IPS-NIHi7 (cell line): ENCODE data around the gene MPC1L.

ENCODE experiments used
- DNase-seq: peaks from one replicate; pipeline ENCODE4 v3.0.0; 2012; ENCODE audit warnings: mixed read lengths; ENCODE audit errors: extremely low spot score

The MPC1L gene

DNA sequence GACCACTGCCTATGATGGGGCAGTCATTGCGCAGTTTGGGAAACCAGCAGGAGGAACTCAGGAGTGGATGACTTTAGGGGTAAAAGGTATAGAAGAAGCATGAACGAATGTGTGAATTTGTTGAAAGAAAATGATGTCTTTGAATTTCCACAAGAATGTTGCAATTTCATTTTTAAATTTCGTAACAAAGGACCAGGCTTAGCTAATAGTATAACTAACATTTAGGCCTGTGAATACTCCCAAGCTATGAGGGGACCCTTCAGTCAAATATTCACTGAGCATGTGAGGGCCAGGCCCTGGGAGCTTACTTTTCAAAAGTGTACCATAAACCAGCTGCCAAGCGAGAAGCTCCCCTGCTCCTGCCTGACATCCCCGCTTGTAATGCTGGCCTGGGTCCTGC is 5.3 kb downstream of the MPC1L start:
- DNase-seq: no peak

DNA sequence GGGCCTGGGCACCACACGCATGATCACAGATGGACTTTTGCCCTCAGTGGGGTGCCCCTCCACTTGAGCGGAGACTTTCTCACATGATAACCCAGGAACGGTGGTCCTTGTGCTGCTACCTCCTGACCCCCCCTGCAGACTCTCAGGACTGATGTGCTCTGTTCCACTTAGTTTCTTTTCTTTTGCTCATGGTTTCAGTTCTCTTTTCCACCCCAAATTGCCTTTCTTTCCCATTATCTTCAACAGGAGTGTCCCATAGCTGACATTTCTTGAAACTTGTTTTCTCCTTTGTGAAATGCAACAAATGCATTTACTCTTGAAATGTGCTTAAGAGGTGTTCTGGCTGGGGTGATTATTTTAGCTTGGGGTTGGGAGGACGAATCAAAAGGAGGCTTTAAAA is 9.0 kb downstream of the MPC1L start:
- no peak for DNase-seq

DNA sequence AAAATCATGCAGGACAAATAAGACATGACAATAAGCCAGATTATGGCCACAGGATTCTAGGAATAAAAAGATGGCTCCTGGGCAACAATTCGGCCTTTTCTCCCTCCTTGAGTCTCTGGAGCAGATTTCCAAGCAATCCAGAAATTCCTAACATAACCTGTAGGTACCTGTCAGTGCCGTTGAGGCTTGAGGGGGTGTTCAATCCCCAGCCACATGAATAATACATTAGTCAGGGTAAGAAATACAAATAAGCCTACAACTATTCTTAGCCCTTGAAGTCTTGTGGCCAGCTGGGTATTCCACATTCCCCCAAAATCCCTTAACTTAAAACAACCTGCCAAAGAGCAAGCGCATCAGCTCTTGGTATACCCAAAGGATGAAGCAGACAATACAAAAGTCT is 14.5 kb downstream of the MPC1L start:
- no peak for DNase-seq

DNA sequence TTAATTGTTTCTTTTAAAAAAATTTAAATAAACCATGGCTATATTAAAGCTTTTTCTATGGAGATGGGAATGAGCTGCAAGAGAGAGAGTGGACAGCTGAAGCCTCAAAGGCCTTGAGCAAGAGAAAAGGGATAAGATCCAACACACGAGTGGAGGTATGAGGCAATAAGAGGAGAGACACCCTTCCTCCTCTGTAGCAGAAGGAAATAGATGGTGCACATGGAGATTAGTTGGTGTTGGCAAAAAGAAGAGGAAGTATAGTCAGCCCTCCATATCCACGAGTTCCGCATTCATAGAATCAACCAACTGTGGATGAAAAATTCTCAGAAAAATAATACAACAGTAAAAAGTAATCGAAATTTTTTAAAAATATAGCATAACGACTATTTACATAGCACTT is 20.9 kb downstream of the MPC1L start:
- no peak for DNase-seq

DNA sequence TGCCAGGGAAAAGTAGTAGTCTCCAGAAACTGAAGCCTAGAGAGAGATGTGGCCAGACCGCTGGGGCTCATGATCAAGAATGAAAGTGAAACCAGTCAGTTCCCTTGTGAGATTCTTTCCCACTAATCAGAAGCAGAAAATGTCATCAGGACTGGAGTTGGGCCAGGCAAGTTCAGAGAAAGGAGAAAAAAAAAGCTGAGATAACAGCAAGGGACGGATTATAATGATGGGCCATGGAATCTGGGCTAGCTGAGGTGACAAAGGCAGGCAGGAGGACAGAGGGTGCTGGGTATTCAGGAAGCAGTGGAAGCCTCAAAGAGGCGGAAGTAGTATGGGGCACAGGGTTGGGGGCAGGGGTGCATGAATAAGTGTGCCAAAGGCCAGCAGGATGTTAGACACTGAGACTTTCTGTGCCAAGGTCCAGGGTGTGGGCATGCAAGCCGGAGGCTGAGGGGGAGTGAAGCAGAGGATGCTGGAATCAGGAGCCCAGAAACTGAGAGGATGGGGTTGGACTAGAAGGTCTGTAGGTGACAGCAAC is 21.7 kb downstream of the MPC1L start:
- no peak for DNase-seq

DNA sequence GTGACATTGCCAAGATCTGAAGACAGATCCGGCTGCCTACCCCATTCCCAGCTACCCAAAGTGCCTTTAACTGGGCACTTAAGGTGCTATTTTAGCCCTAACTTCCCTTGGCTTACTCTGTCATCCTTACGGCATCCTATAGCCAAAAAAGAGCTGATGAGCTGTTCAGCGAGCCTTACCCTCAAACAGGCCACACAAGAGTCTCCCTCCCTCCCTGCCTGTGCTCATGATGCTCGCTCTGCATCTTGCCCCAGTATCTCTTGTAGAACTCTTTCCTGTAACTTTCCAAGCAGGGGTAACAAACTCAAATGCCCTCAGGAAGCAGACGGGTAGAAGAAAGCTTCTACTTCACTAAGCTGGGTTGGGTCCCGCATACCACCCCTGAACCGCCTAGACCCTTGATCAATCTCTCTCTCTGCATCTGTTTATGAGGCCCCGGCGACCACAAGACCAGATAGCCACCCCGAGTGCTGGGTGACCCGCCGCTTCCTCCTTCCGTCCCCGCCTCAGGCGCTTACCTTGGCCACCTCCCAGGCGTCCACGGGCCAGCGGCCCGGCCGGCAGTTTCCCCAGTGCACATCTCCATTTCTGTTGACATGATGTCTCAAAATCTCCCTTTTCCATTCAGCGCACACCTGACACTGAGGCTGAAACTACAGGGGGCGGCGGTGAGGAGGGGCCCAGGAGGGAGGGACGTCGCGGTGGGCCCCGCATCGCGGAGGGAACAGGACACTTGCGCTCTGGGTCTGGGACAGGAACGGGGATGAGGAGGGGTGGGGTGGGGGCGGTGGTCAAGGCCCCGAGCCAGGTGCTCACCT is 23.5 kb downstream of the MPC1L start:
- DNase-seq: peak; percentile 32

DNA sequence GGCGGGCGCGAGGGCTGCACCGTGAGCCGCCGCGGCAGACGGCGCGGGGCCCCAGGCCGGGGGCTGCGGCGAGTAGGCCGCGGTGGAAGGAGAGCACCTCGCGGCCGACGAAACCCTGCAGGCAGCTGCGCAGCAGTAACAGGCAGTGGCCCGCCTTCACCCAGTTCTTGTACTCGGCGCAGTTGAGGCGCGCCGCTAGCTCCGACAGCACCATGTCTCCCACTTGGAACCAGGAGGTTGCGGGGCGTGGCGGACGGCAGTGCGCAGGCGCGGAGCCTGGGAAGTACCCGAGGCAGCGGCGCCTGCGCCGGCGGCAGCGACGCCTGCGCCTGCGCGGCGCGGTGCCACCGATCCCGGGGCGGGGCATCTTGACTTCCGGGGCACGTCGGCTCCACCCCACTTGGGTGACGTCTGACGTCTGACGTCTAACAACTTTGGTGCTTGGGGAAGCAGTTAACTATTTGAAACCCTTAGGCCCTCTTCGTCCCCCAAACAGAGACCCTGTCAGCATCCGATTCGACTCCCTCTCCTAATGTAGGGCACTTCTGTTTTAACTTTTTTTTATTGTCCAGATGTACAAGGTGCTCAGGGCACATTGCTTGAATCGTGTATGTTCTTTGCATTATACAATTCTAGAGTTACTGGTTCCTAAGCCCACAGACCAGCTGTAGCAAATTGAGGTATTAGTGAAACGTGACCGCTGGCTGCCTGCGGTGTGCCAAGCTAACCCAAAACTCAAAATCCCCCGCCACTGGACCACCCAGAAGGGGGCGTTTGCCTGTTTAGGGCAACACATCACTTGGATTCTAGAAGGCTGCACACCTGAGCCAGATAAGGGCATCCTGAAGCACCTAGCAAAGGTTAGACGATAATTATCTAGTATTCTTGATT is 24.3 kb downstream of the MPC1L start, which contains the start of gene CXorf38:
CXorf38 (minus strand) TSS at position 255 of the 891 bp plus-strand sequence; CDS start at position 214, 41 bp downstream.
- DNase-seq: peak; percentile 87

DNA sequence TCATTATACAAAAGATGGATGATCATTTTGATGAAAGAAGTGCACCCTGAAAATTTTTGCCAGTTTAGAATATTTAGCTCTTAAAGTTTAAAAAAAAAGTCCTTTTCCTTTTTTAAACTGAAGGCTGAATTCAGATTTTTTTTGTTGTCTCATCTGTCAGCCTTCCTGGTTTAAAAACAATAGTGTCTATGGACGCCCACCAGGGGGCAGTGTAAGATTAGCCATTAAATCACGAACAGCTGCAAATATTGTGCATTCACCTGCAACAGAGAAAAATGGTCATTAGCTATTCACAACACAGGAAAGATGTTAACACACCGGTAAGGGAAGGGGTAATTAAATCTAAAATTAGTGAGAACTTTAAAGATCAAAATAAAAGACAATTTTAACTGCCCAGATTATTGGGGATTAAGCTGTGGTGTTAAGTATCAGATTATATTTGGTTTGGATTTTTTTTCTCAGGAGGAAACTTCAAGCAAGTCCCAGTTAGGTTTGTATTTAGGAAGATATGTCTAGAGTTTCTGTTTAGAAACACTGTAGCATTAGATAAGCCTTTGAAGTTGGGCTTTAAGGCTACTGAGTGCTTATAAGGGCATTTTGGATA is 28.5 kb downstream of the MPC1L start:
- peak; percentile 22 for DNase-seq

DNA sequence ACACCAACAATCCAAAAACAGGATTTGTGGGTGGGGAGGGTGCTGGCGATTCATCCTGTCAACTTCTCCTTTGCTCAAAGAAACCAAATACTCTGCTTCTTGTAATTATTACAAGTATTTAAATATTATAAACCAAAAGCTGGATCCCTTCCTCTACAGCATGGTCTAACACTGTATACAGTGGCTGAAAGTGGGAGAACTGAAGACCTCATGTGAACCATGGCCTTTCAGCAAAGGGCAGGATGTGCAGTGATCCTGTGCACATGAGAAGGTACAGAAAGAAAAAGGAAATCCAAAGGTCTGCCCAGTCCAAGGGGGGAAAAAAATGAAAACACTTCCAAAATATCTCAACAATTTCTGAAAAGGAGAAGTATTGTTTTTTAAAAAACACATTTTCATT is 29.4 kb downstream of the MPC1L start:
- DNase-seq: no peak

DNA sequence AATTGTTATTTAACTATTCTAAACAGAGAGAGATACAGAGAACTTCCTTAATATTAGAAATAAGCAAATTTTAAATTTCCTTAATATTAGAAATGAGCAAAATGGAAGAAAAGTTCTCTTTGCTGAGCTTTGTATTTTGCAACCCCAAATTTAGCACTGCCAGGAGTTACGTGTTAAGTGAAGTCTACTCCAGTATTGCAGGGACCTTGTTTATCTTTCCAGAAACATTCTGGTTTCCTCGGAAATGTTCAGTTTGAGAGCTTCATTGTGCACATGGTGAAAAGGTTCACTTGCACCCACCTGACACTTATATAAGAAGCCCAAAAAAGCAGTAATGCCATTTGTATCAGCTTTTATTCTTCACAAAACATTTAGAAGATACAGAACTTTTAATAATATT is 30.3 kb downstream of the MPC1L start:
- no peak for DNase-seq

DNA sequence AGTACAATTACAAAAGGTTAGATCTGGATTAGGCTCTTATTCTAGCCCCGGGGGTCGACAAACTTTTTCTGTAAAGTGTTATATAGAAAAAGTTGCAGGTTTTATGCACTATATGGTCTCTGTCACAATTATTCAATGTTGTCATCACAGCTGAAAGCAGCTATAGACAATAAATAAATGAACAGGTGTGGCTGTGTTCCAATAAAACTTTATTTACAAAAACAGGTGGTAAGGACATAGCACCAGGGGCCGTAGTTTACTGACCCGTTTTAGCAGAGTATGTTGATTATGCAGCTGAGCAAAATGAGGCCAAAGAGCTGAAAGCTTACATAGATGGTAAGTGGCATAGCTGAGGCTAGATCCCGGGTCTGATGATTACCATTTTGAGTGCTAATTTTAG is 37.2 kb downstream of the MPC1L start:
- DNase-seq: no peak

DNA sequence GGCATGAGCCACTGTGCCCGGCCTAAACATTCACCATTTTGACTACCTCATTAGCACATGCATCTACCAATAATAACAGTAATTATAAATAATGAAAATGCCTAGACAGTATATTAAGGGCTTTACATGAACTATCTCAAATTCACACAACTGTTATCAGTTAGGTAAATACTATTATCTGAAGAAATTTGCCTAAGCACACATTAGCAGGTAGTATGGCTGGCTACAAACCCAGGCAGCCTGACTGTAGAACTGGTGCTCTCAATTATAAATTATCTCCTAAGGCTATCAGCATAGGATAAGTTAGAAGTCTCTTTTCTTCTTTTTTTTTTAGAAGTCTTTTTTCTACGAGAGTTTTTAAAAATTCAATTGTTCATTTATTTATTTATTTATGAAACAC is 38.3 kb downstream of the MPC1L start:
- DNase-seq: no peak

DNA sequence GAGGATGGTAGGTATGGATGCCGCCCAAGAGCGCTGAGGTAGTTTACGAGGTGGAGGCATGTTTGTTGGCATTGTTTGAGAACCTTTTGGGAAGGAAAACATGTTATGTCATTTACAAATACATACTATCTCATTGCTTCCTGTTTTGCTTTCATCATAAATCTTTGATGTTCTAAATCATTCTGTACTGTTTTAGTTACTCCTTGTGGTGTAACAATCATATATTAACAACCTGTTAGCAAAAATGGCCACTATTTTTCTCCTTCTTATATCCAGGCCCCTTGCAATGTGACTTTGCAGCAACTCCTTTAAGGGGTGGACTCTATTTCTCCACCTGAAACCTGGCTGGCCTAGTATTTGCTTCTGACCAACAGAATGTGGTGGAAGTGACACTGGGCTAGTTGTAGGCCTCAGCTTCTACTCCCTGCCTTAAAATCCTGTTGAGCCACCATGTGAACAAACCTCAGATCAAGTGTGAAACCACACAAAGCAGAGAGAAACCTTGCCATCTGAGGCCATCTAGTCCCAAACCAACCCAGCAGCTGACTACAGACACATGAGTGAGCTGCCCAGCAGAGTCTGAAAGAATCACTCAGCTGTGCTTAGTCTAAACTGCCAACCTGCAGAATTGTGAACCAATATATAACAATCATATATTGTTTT is 40.0 kb downstream of the MPC1L start:
- DNase-seq: no peak

DNA sequence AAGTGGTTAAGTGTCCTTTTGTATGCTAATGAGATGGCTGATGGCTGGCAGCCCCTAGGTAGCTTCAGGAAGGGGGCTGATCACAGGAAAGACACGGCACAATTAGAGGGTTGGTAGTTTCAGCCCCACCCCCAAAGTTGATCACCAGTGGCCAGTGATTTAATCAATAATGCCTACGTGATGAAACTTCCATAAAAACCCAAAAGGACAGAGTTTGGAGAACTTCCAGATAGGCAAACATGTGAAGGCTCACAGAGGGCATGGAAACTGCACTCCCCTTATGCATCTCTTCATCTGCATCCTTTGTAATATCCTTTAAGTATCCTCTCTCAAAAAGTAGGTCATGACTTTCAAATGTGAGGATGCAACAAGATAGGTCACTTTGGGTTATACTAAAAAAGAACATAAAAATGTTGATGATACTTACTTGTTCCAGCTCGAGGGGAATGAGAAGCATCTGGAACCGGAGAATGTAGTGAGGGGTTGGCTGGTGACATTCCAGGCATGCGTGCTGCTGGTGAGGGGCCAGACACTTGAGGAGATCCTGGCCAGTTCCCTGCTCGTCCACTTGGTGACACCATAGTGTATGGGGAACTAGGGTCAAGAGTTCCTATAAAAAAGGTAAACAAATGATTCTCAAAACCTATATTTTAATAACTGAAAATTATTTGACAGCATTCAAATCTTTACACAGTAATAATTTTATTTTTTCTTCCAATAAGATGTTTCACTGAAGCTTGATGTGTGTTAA is 40.8 kb downstream of the MPC1L start:
- DNase-seq: peak; percentile 54

DNA sequence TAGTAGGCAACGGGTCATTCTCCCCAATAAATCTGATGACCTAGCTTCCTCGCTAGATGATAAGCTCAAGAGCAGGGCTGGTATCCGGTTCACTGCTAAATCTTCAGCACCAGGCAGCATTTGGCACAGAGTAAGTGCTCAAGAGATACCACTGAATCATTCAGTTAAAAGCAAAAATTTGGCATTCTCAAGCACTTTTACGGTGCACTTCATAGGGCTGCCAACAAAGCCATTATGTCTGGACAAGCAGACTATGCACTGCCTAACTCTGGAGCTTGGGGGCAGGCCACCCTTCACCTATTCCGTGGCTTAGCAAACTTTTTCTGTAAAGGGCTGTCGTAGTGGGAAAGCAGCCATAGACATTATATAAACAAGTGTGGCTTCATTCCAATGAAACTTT is 47.9 kb downstream of the MPC1L start:
- no peak for DNase-seq
